ENCODE data around the gene TXNRD2.

DNA sequence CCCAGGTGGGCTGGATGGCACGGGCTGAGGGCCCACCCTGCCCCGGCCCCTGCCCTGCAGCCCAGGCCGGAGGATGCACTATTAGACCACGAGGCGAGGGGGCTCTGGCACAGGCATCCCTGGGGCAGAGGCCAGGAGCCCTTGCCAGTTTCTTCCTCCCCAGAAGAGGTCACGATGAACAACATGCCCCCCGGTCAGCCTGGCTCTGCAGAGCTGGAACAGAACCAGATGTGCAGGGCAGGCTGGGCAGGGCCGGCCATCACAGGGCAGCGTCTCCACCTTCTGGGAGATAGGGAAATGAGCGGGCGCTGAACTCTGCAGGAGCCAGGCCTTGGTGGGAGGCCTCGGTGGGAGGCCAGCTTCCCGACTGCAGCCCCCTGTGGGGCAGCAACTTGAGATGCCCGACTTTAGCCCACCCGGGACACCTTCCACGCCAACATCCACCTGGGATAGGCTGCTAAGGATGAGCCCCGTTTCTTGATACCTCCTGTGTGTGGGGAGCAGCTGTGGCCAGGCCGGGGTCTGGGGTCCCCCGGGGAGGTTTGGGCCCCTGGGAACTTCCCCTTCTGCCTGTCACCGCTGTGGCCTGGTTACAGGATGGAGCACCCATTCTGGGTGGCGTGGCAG lies 65.2 kb downstream of the TXNRD2 start:
- TF ChIP-seq, protein P1, sequence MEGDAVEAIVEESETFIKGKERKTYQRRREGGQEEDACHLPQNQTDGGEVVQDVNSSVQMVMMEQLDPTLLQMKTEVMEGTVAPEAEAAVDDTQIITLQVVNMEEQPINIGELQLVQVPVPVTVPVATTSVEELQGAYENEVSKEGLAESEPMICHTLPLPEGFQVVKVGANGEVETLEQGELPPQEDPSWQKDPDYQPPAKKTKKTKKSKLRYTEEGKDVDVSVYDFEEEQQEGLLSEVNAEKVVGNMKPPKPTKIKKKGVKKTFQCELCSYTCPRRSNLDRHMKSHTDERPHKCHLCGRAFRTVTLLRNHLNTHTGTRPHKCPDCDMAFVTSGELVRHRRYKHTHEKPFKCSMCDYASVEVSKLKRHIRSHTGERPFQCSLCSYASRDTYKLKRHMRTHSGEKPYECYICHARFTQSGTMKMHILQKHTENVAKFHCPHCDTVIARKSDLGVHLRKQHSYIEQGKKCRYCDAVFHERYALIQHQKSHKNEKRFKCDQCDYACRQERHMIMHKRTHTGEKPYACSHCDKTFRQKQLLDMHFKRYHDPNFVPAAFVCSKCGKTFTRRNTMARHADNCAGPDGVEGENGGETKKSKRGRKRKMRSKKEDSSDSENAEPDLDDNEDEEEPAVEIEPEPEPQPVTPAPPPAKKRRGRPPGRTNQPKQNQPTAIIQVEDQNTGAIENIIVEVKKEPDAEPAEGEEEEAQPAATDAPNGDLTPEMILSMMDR (IDR thresholded peaks at IDR 0.05) = no peak
- no peak for TF ChIP-seq POLR2A (IDR thresholded peaks at IDR 0.05)
